Peyer's patch (tissue), 4 donors: ENCODE results near the gene APC. TPM values are rescaled to one million over a fixed set of nuclear protein-coding genes. Genes with fewer than 3 reads are reported as not detected.

ENCODE experiments used
- DNase-seq, 3 donors: peaks; one replicate each; pipeline ENCODE4 v3.0.0-alpha.2; 2017 to 2019
- H3K27ac ChIP-seq, 4 donors: fragments of 200-600 bp; sonication (generic); one replicate each; pipeline ENCODE4 v1.5.1; 2016 to 2019
- H3K27me3 ChIP-seq, 2 donors: fragments of 200-600 bp; sonication (generic); one replicate each; pipeline ENCODE4 v1.5.1; 2019
- H3K36me3 ChIP-seq, 3 donors: fragments of 200-600 bp; sonication (generic); one replicate each; pipeline ENCODE4 v1.5.1; 2016 to 2019
- H3K4me1 ChIP-seq, 4 donors: fragments of 200-600 bp; sonication (generic); one replicate each; pipeline ENCODE4 v1.5.1; 2016 to 2019
- H3K4me3 ChIP-seq, 4 donors: fragments of 200-600 bp; sonication (generic); 1 replicate in 3 of 4; 2 replicates in 1 of 4; pipeline ENCODE4 v1.5.1; 2016 to 2019; ENCODE audit warnings: mild to moderate bottlenecking in 1 of 4
- H3K9me3 ChIP-seq, 4 donors: fragments of 200-600 bp; sonication (generic); one replicate each; pipeline ENCODE4 v1.5.1; 2016 to 2019; ENCODE audit warnings: mild to moderate bottlenecking in 1 of 4
- POLR2A ChIP-seq, 2 donors: fragments of 450-650 bp; IDR thresholded peaks; one replicate each; pipeline ENCODE4 v1.5.1; 2017; ENCODE audit warnings: antibody characterized with exemption in 2 of 2, mild to moderate bottlenecking in 2 of 2, moderate library complexity in 2 of 2
- total RNA-seq, 4 donors: library from RNA; depleted of rRNA; stranded (reverse); fragments of >200 nt; gene quantifications; one replicate each; pipeline ENCODE4 v1.1.0, GENCODE V29; 2016
- TF ChIP-seq, protein P1 (sequence below), 6 experiments: fragments of 450-650 bp in 4 of 6; fragments of 200-600 bp in 2 of 6; sonication (generic) in 1 of 6; IDR thresholded peaks; one replicate each; pipeline ENCODE4 v1.5.1; 2017 to 2019; ENCODE audit warnings: antibody characterized with exemption in 6 of 6, mild to moderate bottlenecking in 3 of 6, moderate library complexity in 1 of 6

Gene APC
- total RNA-seq, 4 donors from 2014 or later: 71.0 to 148 (median 106) TPM

DNA sequence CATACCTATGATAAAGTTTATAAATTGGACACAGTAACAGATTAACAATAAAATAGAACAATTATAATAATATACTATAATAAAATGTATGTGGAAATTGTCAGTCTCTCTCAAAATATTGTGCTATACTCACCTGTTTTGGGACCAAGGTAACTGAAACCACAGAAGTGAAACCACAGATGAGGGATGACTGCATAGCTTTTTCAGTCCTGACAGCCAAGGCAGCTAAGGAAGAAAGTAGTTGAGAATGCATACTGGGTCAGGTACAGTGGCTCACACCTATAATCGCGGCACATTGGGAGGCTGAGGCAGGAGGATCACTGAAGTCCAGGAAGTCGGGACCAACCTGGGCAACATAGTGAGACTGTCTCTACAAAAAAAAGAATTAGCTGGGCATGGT lies 132.3 kb downstream of the APC start:
- peaks cover 0 to 59% (median 0%) of the 10 kb centered on the region in 3 donors for H3K36me3 ChIP-seq
- no peak for DNase-seq
- H3K27ac ChIP-seq: no peak overlapping the region
- H3K4me1 ChIP-seq: no peaks in the 10 kb centered on the region
- no peaks in the 10 kb centered on the region for H3K27me3 ChIP-seq
- H3K4me3 ChIP-seq: no peak overlapping the region
- TF ChIP-seq, protein P1, sequence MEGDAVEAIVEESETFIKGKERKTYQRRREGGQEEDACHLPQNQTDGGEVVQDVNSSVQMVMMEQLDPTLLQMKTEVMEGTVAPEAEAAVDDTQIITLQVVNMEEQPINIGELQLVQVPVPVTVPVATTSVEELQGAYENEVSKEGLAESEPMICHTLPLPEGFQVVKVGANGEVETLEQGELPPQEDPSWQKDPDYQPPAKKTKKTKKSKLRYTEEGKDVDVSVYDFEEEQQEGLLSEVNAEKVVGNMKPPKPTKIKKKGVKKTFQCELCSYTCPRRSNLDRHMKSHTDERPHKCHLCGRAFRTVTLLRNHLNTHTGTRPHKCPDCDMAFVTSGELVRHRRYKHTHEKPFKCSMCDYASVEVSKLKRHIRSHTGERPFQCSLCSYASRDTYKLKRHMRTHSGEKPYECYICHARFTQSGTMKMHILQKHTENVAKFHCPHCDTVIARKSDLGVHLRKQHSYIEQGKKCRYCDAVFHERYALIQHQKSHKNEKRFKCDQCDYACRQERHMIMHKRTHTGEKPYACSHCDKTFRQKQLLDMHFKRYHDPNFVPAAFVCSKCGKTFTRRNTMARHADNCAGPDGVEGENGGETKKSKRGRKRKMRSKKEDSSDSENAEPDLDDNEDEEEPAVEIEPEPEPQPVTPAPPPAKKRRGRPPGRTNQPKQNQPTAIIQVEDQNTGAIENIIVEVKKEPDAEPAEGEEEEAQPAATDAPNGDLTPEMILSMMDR (IDR thresholded peaks at IDR 0.05): no peak
- TF ChIP-seq POLR2A (IDR thresholded peaks at IDR 0.05): no peak
- no peaks in the 10 kb centered on the region for H3K9me3 ChIP-seq

DNA sequence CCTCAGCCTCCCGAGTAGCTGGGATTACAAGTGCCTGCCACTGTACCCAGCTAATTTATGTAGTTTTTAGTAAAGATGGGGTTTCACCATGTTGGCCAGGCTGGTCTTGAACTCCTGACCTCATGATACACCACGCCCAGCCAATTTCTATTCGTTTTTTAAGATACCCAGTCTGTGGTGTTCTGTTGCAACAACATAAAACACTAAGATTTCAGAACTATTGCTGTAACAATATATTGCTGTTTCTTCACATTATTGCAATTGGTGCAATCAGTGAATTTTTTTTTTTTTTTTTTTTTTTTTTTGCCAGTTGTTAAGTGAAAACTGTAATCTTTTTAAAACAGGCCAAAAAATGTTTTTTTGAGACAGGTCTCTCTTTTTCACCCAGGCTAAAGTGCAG lies 133.3 kb downstream of the APC start:
- DNase-seq: no peak
- no peaks in the 10 kb centered on the region for H3K9me3 ChIP-seq
- H3K27ac ChIP-seq: no peak overlapping the region
- peaks cover 0 to 59% (median 0%) of the 10 kb centered on the region in 3 donors for H3K36me3 ChIP-seq
- no peaks in the 10 kb centered on the region for H3K27me3 ChIP-seq
- H3K4me1 ChIP-seq: no peaks in the 10 kb centered on the region
- TF ChIP-seq, protein P1 (IDR thresholded peaks at IDR 0.05): no peak
- TF ChIP-seq POLR2A (IDR thresholded peaks at IDR 0.05): no peak
- H3K4me3 ChIP-seq: no peak overlapping the region

DNA sequence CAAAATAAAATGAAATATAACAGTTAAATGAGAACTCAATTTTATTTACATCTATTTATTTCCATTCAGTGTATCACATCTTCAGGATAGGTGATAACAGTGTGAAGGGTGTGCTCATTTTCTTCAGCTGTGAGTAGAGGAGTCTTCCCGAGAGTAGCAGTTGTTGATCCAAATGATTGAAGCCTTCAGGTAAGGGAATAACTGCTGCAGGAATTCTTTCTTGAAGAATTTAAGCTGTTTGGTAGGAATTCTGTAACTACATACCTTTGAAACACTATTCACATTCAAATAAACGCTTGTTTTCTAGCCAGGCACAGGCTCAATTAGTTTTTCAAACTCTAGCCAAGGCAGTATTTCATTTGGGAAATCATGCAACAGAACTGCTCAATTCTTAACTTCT lies 138.7 kb downstream of the APC start:
- no peaks in the 10 kb centered on the region for H3K9me3 ChIP-seq
- no peak for TF ChIP-seq POLR2A (IDR thresholded peaks at IDR 0.05)
- TF ChIP-seq, protein P1 (IDR thresholded peaks at IDR 0.05): no peak
- DNase-seq: no peak
- H3K4me3 ChIP-seq: no peak overlapping the region
- H3K27me3 ChIP-seq: no peaks in the 10 kb centered on the region
- H3K36me3 ChIP-seq: peaks cover 0 to 54% (median 0%) of the 10 kb centered on the region in 3 donors
- H3K27ac ChIP-seq: no peak overlapping the region
- peaks cover 0 to 8% (median 0%) of the 10 kb centered on the region in 4 donors for H3K4me1 ChIP-seq

DNA sequence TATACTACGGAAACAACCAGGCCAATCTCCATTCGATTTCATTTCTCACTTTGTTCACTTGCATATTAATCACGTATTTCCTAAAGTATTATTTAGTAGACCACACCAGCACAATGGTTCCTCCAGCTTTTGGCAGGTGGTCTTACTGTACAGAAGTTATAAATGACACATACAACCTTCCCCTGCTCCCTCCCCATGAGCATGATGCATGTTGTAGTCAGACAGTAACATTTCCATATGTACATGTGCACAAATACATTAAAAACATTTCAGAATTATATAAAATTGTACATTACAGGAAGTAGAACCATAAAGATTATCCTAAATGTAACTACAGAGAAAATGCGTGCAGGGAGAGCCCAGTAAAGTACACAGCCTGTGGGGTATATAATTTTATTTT lies 140.4 kb downstream of the APC start:
- H3K4me3 ChIP-seq: no peak overlapping the region
- peaks cover 0 to 67% (median 0%) of the 10 kb centered on the region in 3 donors for H3K36me3 ChIP-seq
- no peaks in the 10 kb centered on the region for H3K9me3 ChIP-seq
- H3K27ac ChIP-seq: no peak overlapping the region
- H3K27me3 ChIP-seq: no peaks in the 10 kb centered on the region
- no peak for DNase-seq
- no peak for TF ChIP-seq POLR2A (IDR thresholded peaks at IDR 0.05)
- TF ChIP-seq, protein P1 (IDR thresholded peaks at IDR 0.05): no peak
- peaks cover 0 to 8% (median 0%) of the 10 kb centered on the region in 4 donors for H3K4me1 ChIP-seq

DNA sequence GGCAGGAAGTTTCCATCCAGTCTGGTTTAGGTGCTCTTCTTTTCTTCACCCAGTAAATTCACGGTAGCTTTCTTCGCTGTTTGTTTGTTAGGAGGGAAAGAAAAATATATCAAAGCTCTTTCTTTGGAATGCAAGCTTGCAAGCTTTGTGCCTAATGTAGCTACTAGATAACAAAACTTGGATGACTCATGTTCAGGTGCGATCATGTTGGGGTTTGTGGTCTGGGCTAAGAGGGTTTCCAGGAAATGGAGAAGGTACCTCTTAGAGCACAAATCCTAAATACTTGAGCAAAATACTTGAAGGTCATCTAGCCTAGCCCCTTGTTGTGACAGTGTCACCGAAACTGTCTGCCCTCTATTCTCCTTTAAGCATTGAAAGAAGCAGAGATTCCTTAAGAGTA lies 141.1 kb downstream of the APC start:
- H3K36me3 ChIP-seq: peaks cover 0 to 74% (median 0%) of the 10 kb centered on the region in 3 donors
- H3K4me3 ChIP-seq: no peak overlapping the region
- DNase-seq: peak in 1 of 3 donors; percentile 55
- no peaks in the 10 kb centered on the region for H3K9me3 ChIP-seq
- TF ChIP-seq, protein P1 (IDR thresholded peaks at IDR 0.05): no peak
- TF ChIP-seq POLR2A (IDR thresholded peaks at IDR 0.05): no peak
- H3K4me1 ChIP-seq: peaks cover 0 to 8% (median 0%) of the 10 kb centered on the region in 4 donors
- peak overlapping the region in 1 of 4 donors; percentile 4 for H3K27ac ChIP-seq
- no peaks in the 10 kb centered on the region for H3K27me3 ChIP-seq
